HUES48 (cell line): ENCODE data around the gene CDR2L.
"Not testable (repeated sequence)": the region's sequence is repeated elsewhere in the genome, so short reads cannot be mapped to it uniquely, and the experiment has no call there.

Experiments used
- H3K27ac ChIP-seq: one replicate; pipeline ENCODE4 v1.7.0; 2013; ENCODE audit warnings: low read depth, low read length, inconsistent platforms
- H3K27me3 ChIP-seq: 2 replicates; pipeline ENCODE4 v1.6.1; 2013; ENCODE audit warnings: mild to moderate bottlenecking, low read length; ENCODE audit not compliant: control insufficient read depth, insufficient read depth
- H3K36me3 ChIP-seq: 2 replicates; pipeline ENCODE4 v1.6.1; 2013; ENCODE audit warnings: low read length; ENCODE audit not compliant: control insufficient read depth, insufficient read depth
- H3K4me1 ChIP-seq: 2 replicates; pipeline ENCODE4 v1.6.1; 2013; ENCODE audit warnings: mild to moderate bottlenecking, low read length; ENCODE audit not compliant: control insufficient read depth, insufficient read depth
- H3K4me3 ChIP-seq: 2 replicates; pipeline ENCODE4 v1.5.1; 2013; ENCODE audit warnings: mild to moderate bottlenecking, low read depth, low read length
- H3K9ac ChIP-seq: 2 replicates; pipeline ENCODE4 v1.6.1; 2013; ENCODE audit warnings: mild to moderate bottlenecking, low read depth, low read length, moderate library complexity
- H3K9me3 ChIP-seq: 2 replicates; pipeline ENCODE4 v1.6.1; 2013; ENCODE audit warnings: low read length; ENCODE audit not compliant: control insufficient read depth, insufficient read depth

The CDR2L gene

GRCh38 chr17:75003957-75004355 lies 16.5 kb downstream of the CDR2L start:
- Histone ChIP-seq H3K4me1 (no peaks in the 10 kb centered on the region), H3K9me3 (no peaks in the 10 kb centered on the region), H3K36me3 (peaks cover 50% of the 10 kb centered on the region), H3K27ac (no peak overlapping the region), H3K9ac (no peak overlapping the region), H3K4me3 (no peak overlapping the region), H3K27me3 (no peaks in the 10 kb centered on the region)

- no peak overlapping the region for H3K4me3 ChIP-seq
- no peaks in the 10 kb centered on the region for H3K27me3 ChIP-seq
- no peak overlapping the region for H3K9ac ChIP-seq
These were observed 16.9 kb downstream of the CDR2L start for GRCh38 chr17:75004371-75004770.

GRCh38 chr17:75005291-75005690 lies 17.9 kb downstream of the CDR2L start:
- no peaks in the 10 kb centered on the region for H3K4me1 ChIP-seq
- no peaks in the 10 kb centered on the region for H3K9me3 ChIP-seq
- H3K4me3 ChIP-seq, result no peak overlapping the region
- peaks cover 42% of the 10 kb centered on the region for H3K36me3 ChIP-seq
- no peak overlapping the region for H3K9ac ChIP-seq
- H3K27me3 ChIP-seq, result no peaks in the 10 kb centered on the region
- no peak overlapping the region for H3K27ac ChIP-seq

More at GRCh38 chr17:75004371-75004770, 16.9 kb downstream of the CDR2L start:
- Histone ChIP-seq H3K27ac (no peak overlapping the region), H3K36me3 (peaks cover 48% of the 10 kb centered on the region), H3K4me1 (no peaks in the 10 kb centered on the region), H3K9me3 (no peaks in the 10 kb centered on the region)

DNA sequence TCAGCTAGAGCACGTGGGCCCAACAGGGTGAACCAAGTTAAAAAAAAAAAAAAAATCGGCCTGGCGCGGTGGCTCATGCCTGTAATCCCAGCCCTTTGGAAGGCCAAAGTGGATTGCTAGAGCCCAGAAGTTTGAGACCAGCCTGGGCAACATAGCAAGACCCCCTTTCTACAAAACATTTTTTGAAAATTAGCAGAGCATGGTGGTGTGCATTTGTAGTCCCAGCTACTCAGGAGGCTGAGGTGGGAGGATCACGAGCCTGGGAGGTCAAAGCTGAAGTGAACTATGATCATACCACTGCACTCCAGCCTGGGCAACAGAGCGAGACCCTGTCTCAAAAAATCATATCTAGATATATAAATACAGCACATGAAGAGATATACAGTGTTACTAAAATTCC lies 18.7 kb downstream of the CDR2L start:
- H3K9ac ChIP-seq, H3K27me3 ChIP-seq, H3K4me1 ChIP-seq, H3K9me3 ChIP-seq, H3K4me3 ChIP-seq, H3K27ac ChIP-seq: not testable (repeated sequence)
- peaks cover 38% of the 10 kb centered on the region for H3K36me3 ChIP-seq

DNA sequence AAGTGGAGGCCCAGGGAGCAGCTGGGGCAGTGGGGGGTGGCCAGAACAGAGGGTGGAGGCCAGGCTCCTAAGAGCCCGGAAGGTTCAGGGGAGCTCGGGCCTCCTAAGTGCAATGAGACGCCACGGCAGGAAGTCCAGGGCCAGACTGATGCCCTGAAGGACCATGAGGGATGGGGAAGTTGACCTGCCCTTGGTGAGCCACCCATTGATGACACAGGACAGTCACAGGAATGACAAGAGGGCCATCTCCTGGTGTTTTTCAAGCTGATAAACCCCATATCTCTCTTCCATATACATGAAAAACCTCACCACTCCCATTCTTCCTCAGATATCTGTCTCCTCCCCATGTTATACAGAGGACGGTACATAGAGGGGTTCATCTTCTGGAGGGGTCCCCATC lies 19.2 kb downstream of the CDR2L start:
- no peak overlapping the region for H3K9ac ChIP-seq

GRCh38 chr17:75008373-75008772 lies 20.9 kb downstream of the CDR2L start:
- no peaks in the 10 kb centered on the region for H3K9me3 ChIP-seq
- no peaks in the 10 kb centered on the region for H3K27me3 ChIP-seq
- H3K36me3 ChIP-seq, result peaks cover 18% of the 10 kb centered on the region
- no peak overlapping the region for H3K27ac ChIP-seq
- H3K9ac ChIP-seq, result no peak overlapping the region
- peaks cover 8% of the 10 kb centered on the region for H3K4me1 ChIP-seq
- H3K4me3 ChIP-seq, result no peak overlapping the region

More for the DNA sequence above, 19.2 kb downstream of the CDR2L start:
- no peaks in the 10 kb centered on the region for H3K9me3 ChIP-seq
- H3K4me1 ChIP-seq, result peaks cover 2% of the 10 kb centered on the region; the same call in 1 of the 2 replicates
- no peak overlapping the region for H3K4me3 ChIP-seq
- H3K27ac ChIP-seq, result no peak overlapping the region
- H3K27me3 ChIP-seq, result no peaks in the 10 kb centered on the region
- peaks cover 33% of the 10 kb centered on the region for H3K36me3 ChIP-seq

DNA sequence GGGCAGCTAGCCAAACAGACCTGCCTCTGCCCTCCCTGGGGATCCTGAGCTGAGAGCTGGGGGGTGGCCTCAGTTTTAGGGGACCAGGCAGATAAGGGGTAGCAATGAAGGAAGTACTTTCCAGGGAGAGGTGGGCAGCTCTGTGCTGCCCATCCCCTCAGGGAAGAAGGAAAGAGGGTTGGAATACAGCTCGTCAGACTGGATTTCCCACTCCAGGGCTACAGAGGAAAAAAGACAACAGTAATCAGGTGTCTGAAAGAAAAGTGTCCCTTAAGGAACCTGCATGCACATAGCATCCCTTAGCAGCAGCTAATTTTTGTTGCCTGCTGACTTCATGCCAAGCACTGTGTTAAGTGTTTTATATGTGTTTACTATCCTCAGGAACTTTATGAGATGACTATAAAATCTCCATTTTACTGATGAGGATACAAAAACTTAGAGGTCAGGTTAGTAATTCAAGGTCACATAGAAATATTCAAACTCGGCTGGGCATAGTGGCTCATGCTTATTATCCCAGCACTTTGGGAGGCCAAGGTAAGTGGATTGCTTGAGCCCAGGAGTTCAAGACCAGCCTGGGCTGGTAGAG lies 21.8 kb downstream of the CDR2L start:
- Histone ChIP-seq H3K4me3 (no peak overlapping the region), H3K27ac (no peak overlapping the region), H3K9ac (no peak overlapping the region), H3K36me3 (peaks cover 10% of the 10 kb centered on the region), H3K4me1 (peaks cover 14% of the 10 kb centered on the region), H3K27me3 (no peaks in the 10 kb centered on the region), H3K9me3 (no peaks in the 10 kb centered on the region)

- no peak overlapping the region for H3K4me3 ChIP-seq
- H3K4me1 ChIP-seq, result peaks cover 14% of the 10 kb centered on the region
- no peak overlapping the region for H3K27ac ChIP-seq
- no peaks in the 10 kb centered on the region for H3K9me3 ChIP-seq
- H3K27me3 ChIP-seq, result no peaks in the 10 kb centered on the region
- no peak overlapping the region for H3K9ac ChIP-seq
- no peaks in the 10 kb centered on the region for H3K36me3 ChIP-seq
These were observed 23.4 kb downstream of the CDR2L start for GRCh38 chr17:75010683-75011400.

- Histone ChIP-seq H3K9ac (peak overlapping the region; percentile 53; the same call in 1 of the 2 replicates), H3K4me3 (peak overlapping the region; percentile 92), H3K27ac (peak overlapping the region; percentile 91), H3K4me1 (peaks cover 14% of the 10 kb centered on the region), H3K36me3 (peaks cover 4% of the 10 kb centered on the region; the same call in 1 of the 2 replicates), H3K27me3 (no peaks in the 10 kb centered on the region), H3K9me3 (no peaks in the 10 kb centered on the region)
These were observed 24.1 kb downstream of the CDR2L start for GRCh38 chr17:75011401-75012095.

DNA sequence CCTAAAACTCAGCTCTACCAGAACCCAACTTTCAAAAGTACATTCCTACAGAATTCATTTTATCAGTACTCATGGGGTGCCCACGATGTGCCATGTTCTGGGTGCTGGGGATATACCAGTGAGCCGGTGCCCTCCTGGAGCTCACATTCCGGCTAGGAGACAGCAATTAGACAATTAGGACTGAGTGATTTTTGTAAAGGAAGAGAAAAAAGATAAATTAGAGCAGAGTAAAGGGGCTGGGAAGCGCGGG lies 24.6 kb downstream of the CDR2L start:
- H3K36me3 ChIP-seq, result peaks cover 7% of the 10 kb centered on the region; the same call in 1 of the 2 replicates
- H3K9ac ChIP-seq, result peak overlapping the region; percentile 53
- peak overlapping the region; percentile 92 for H3K4me3 ChIP-seq
- no peaks in the 10 kb centered on the region for H3K27me3 ChIP-seq
- H3K4me1 ChIP-seq, result peaks cover 14% of the 10 kb centered on the region
- H3K9me3 ChIP-seq, result no peaks in the 10 kb centered on the region
- peak overlapping the region; percentile 91 for H3K27ac ChIP-seq
